ENCODE data around the gene STEAP4.

Gene STEAP4

GRCh38 chr7:88324699-88325098 is 18.0 kb upstream of the STEAP4 start:
- TF ChIP-seq FOXP2 (optimal IDR thresholded peaks at IDR 0.05; ENCODE audit: borderline replicate concordance, extremely low read depth, extremely low read length, insufficient read depth) (no peak), SIN3A (IDR thresholded peaks at IDR 0.05; ENCODE audit: borderline replicate concordance, insufficient read depth, low read length) (no peak), REST (IDR thresholded peaks at IDR 0.05; ENCODE audit: insufficient read depth in 1 of 2, low read depth in 2 of 2, low read length in 2 of 2) (no peak), POLR2AphosphoS5 (IDR thresholded peaks at IDR 0.05; ENCODE audit: low read depth, low read length) (no peak), TAF1 (IDR thresholded peaks at IDR 0.05; ENCODE audit: borderline replicate concordance, insufficient read depth, low read length) (no peak)

- TF ChIP-seq TAF1 (IDR thresholded peaks at IDR 0.05; ENCODE audit: borderline replicate concordance, insufficient read depth, low read length) (no peak), FOXP2 (optimal IDR thresholded peaks at IDR 0.05; ENCODE audit: borderline replicate concordance, extremely low read depth, extremely low read length, insufficient read depth) (no peak), SIN3A (IDR thresholded peaks at IDR 0.05; ENCODE audit: borderline replicate concordance, insufficient read depth, low read length) (no peak), REST (IDR thresholded peaks at IDR 0.05; ENCODE audit: insufficient read depth in 1 of 2, low read depth in 2 of 2, low read length in 2 of 2) (no peak), POLR2AphosphoS5 (IDR thresholded peaks at IDR 0.05; ENCODE audit: low read depth, low read length) (no peak)
Observed at GRCh38 chr7:88322151-88322550, 15.5 kb upstream of the STEAP4 start.

- TF ChIP-seq REST (IDR thresholded peaks at IDR 0.05; ENCODE audit: insufficient read depth in 1 of 2, low read depth in 2 of 2, low read length in 2 of 2) (no peak), POLR2AphosphoS5 (IDR thresholded peaks at IDR 0.05; ENCODE audit: low read depth, low read length) (no peak), FOXP2 (optimal IDR thresholded peaks at IDR 0.05; ENCODE audit: borderline replicate concordance, extremely low read depth, extremely low read length, insufficient read depth) (no peak), SIN3A (IDR thresholded peaks at IDR 0.05; ENCODE audit: borderline replicate concordance, insufficient read depth, low read length) (no peak), TAF1 (IDR thresholded peaks at IDR 0.05; ENCODE audit: borderline replicate concordance, insufficient read depth, low read length) (no peak)
Observed at GRCh38 chr7:88321694-88322093, 15.0 kb upstream of the STEAP4 start.

GRCh38 chr7:88318196-88318595 is 11.5 kb upstream of the STEAP4 start:
- TF ChIP-seq FOXP2 (optimal IDR thresholded peaks at IDR 0.05; ENCODE audit: borderline replicate concordance, extremely low read depth, extremely low read length, insufficient read depth) (no peak), POLR2AphosphoS5 (IDR thresholded peaks at IDR 0.05; ENCODE audit: low read depth, low read length) (no peak), SIN3A (IDR thresholded peaks at IDR 0.05; ENCODE audit: borderline replicate concordance, insufficient read depth, low read length) (no peak), TAF1 (IDR thresholded peaks at IDR 0.05; ENCODE audit: borderline replicate concordance, insufficient read depth, low read length) (no peak), REST (IDR thresholded peaks at IDR 0.05; ENCODE audit: insufficient read depth in 1 of 2, low read depth in 2 of 2, low read length in 2 of 2) (no peak)

GRCh38 chr7:88317422-88317821 is 10.7 kb upstream of the STEAP4 start:
- TF ChIP-seq REST (IDR thresholded peaks at IDR 0.05; ENCODE audit: insufficient read depth in 1 of 2, low read depth in 2 of 2, low read length in 2 of 2) = no peak
- no peak for TF ChIP-seq SIN3A (IDR thresholded peaks at IDR 0.05; ENCODE audit: borderline replicate concordance, insufficient read depth, low read length)
- TF ChIP-seq POLR2AphosphoS5 (IDR thresholded peaks at IDR 0.05; ENCODE audit: low read depth, low read length) = no peak
- TF ChIP-seq FOXP2 (optimal IDR thresholded peaks at IDR 0.05; ENCODE audit: borderline replicate concordance, extremely low read depth, extremely low read length, insufficient read depth) = no peak
- TF ChIP-seq TAF1 (IDR thresholded peaks at IDR 0.05; ENCODE audit: borderline replicate concordance, insufficient read depth, low read length) = no peak

Measured in PFSK-1 (cell line).